Endothelial cell of umbilical vein (primary cell): ENCODE results near the gene UBR3. TPM values are rescaled to one million over a fixed set of nuclear protein-coding genes. Genes with fewer than 3 reads are reported as not detected.

Experiments
- BruUV-seq: library from RNA; stranded (reverse); fragments of 400-500 nt; replicated peaks from 2 replicates; lab custom pipeline; 2021; lab: Mats Ljungman, UMichigan
- CTCF ChIA-PET: fragments of 300-600, 350-600 bp; sonication (Branson Sonifier 250); formaldehyde crosslinking; loops from one replicate; lab custom pipeline; 2021; ENCODE audit warnings: antibody characterized with exemption, inconsistent platforms; lab: Charles Lee
- POLR2A ChIA-PET: fragments of 300-600, 350-600 bp; sonication (Branson Sonifier 250); formaldehyde crosslinking; loops from one replicate; lab custom pipeline; 2021; ENCODE audit warnings: antibody characterized with exemption, inconsistent platforms; lab: Charles Lee
- DNase-seq: peaks from one replicate; pipeline ENCODE4 v3.0.0-alpha.2; 2011; ENCODE audit warnings: low read depth, low spot score
- FAIRE-seq: peaks from 2 replicates; lab custom pipeline; 2011; peaks lifted over from hg19 to GRCh38; lab: Jason Lieb, UNC
- H2AFZ ChIP-seq: 2 replicates; pipeline ENCODE4 v1.6.0; 2012; ENCODE audit warnings: low read depth, low read length, control low read depth, inconsistent platforms
- H3K27ac ChIP-seq: 2 replicates; pipeline ENCODE4 v1.5.1; 2011; ENCODE audit warnings: low read depth, mild to moderate bottlenecking, control low read depth, low read length, moderate library complexity; ENCODE audit not compliant: insufficient read depth
- H3K27me3 ChIP-seq, 2 experiments: 2 replicates each; pipeline versions ENCODE4 v1.6.0 to v1.6.1; 2011; ENCODE audit warnings: low read length in 2 of 2, mixed read lengths in 1 of 2; ENCODE audit not compliant: control insufficient read depth in 2 of 2, insufficient read depth in 2 of 2
- H3K36me3 ChIP-seq, 2 experiments: 2 replicates in 1 of 2; 3 replicates in 1 of 2; pipeline ENCODE4 v1.5.1; 2011; ENCODE audit warnings: low read length in 2 of 2, mild to moderate bottlenecking in 1 of 2, moderate library complexity in 1 of 2; ENCODE audit not compliant: control insufficient read depth in 2 of 2, insufficient read depth in 2 of 2; ENCODE audit errors: extremely low read depth in 1 of 2
- H3K4me1 ChIP-seq: 3 replicates; pipeline ENCODE4 v1.5.1; 2011; ENCODE audit warnings: mild to moderate bottlenecking, low read length; ENCODE audit not compliant: control insufficient read depth, insufficient read depth; ENCODE audit errors: extremely low read depth
- H3K4me2 ChIP-seq: 2 replicates; pipeline ENCODE4 v1.6.1; 2011; ENCODE audit warnings: low read length, control low read depth, mixed read lengths; ENCODE audit not compliant: insufficient read depth
- H3K4me3 ChIP-seq, 3 experiments: fragments of 200-600 bp in 1 of 3; sonication (generic), shearing (Covaris generic) in 1 of 3; replicated peaks in 1 of 3; 2 replicates each; pipeline ENCODE4 v1.5.1; 2011 to 2016; ENCODE audit warnings: control low read depth in 3 of 3, low read length in 3 of 3, mild to moderate bottlenecking in 2 of 3, inconsistent platforms in 1 of 3, low read depth in 1 of 3, moderate library complexity in 1 of 3; ENCODE audit not compliant: insufficient read depth in 1 of 3
- H3K79me2 ChIP-seq: 2 replicates; pipeline ENCODE4 v1.6.0; 2012; ENCODE audit warnings: low read length, inconsistent platforms; ENCODE audit not compliant: control insufficient read depth, insufficient read depth
- H3K9ac ChIP-seq: replicated peaks from 2 replicates; pipeline ENCODE3; 2011; ENCODE audit warnings: low read length, control low read depth; ENCODE audit not compliant: insufficient read depth; ENCODE audit errors: extremely low read depth
- H3K9me1 ChIP-seq: replicated peaks from 3 replicates; pipeline ENCODE4 v1.6.0; 2011; ENCODE audit warnings: mild to moderate bottlenecking, low read length; ENCODE audit not compliant: control insufficient read depth, insufficient read depth; ENCODE audit errors: extremely low read depth
- H3K9me3 ChIP-seq: replicated peaks from 2 replicates; pipeline ENCODE4 v1.5.1; 2012; ENCODE audit warnings: low read length, inconsistent platforms; ENCODE audit not compliant: control insufficient read depth, insufficient read depth
- H4K20me1 ChIP-seq: replicated peaks from 2 replicates; pipeline ENCODE3; 2011; ENCODE audit warnings: mild to moderate bottlenecking, low read length; ENCODE audit not compliant: control insufficient read depth, insufficient read depth; ENCODE audit errors: extremely low read depth
- EZH2 ChIP-seq: IDR thresholded peaks from 2 replicates; pipeline ENCODE4 v1.6.1; 2012; ENCODE audit warnings: borderline replicate concordance, low read depth, mild to moderate bottlenecking, moderate library complexity, low read length, inconsistent platforms; ENCODE audit not compliant: severe bottlenecking
- FOS ChIP-seq: IDR thresholded peaks from 2 replicates; pipeline ENCODE4 v1.6.1; 2011; ENCODE audit warnings: mild to moderate bottlenecking, low read length, moderate library complexity, borderline replicate concordance; ENCODE audit not compliant: insufficient read depth
- GATA2 ChIP-seq: IDR thresholded peaks from 2 replicates; pipeline ENCODE4 v1.7.0; 2011; ENCODE audit warnings: low read depth, mild to moderate bottlenecking, moderate library complexity, mixed read lengths, low read length; ENCODE audit not compliant: insufficient read length, insufficient read depth
- JUN ChIP-seq: IDR thresholded peaks from 2 replicates; pipeline ENCODE4 v1.6.1; 2011; ENCODE audit warnings: borderline replicate concordance, low read depth; ENCODE audit not compliant: insufficient read length, insufficient read depth
- MYC ChIP-seq: IDR thresholded peaks from one replicate; pipeline ENCODE4 v1.6.1; 2011; ENCODE audit warnings: mild to moderate bottlenecking, low read depth, low read length
- POLR2A ChIP-seq: IDR thresholded peaks from 2 replicates; pipeline ENCODE4 v1.6.1; 2012; ENCODE audit warnings: low read depth, mild to moderate bottlenecking, control low read depth, low read length
- POLR2AphosphoS5 ChIP-seq: IDR thresholded peaks from 2 replicates; pipeline ENCODE4 v1.6.1; 2012; ENCODE audit warnings: low read depth, mild to moderate bottlenecking, control low read depth, low read length, moderate library complexity; ENCODE audit not compliant: insufficient read depth
- dilution Hi-C: fragments of 300-500 bp; cut with MboI; formaldehyde crosslinking; loops from one replicate; pipeline ENCODE4 v1.15.0; 2019; ENCODE audit warnings: low sequenced_read_pairs; ENCODE audit not compliant: extremely low pct_ligation_motif_present
- intact Hi-C: fragments of 100-400 bp; cut with micrococcal nuclease; formaldehyde crosslinking; loops from one replicate; pipeline ENCODE4 v1.10.0; 2022
- polyA plus RNA-seq, 4 experiments: library from polyadenylated mRNA; depleted of rRNA in 3 of 4; stranded (reverse) in 3 of 4; unstranded in 1 of 4; fragments of >200 nt; gene quantifications; 2 replicates each; pipeline versions ENCODE4 v1.2.1 to v1.2.3, GENCODE V29; 2011 to 2012; ENCODE audit warnings: missing spikeins in 1 of 4
- total RNA-seq: library from RNA; stranded (reverse); gene quantifications from 2 replicates; pipeline ENCODE4 v1.2.3, GENCODE V29; 2021
- TF ChIP-seq, protein P1 (sequence below): IDR thresholded peaks from 2 replicates; pipeline ENCODE4 v1.6.1; 2011; ENCODE audit not compliant: insufficient read depth, insufficient read length
- TF ChIP-seq, protein P2 (sequence below), 2 donors: IDR thresholded peaks; 1 replicate in 1 of 2; 2 replicates in 1 of 2; pipeline ENCODE4 v1.5.1; 2011; ENCODE audit warnings: low read length in 2 of 2, mild to moderate bottlenecking in 2 of 2, moderate library complexity in 2 of 2, control low read depth in 1 of 2, inconsistent platforms in 1 of 2, low read depth in 1 of 2; ENCODE audit not compliant: insufficient read depth in 1 of 2; ENCODE audit errors: extremely low read depth in 1 of 2

UBR3 gene
- total and polyA plus RNA-seq, 2 donors (not counting 3 experiments of a cell fraction or from before 2014, with no cell fraction given): 5.3 to 27.5 TPM

DNA sequence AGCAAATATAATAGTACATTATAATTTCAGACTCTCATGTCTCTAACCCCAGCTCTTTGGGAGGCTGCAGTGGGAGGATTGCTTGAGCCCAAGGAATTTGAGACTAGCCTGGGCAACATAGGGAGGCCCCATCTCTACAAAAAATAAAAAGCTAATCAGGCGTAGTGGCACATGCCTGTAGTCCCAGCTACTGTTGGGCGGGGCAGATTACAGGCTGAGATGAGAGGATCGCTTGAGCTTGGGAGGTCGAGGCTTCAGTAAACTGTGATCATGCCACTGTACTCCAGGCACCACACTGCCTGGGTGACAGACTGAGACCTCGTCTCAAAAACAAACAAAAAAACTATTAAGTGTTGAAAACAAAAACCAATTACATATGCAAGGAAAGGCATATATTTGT lies 227.7 kb downstream of the UBR3 start:
- intact Hi-C loops (no loop called here), dilution Hi-C loops (no loop called here)
- Histone ChIP-seq H3K27me3 (no peaks in the 10 kb centered on the region), H3K9me3 (no peaks in the 10 kb centered on the region), H3K27ac (no peak overlapping the region), H3K9ac (no peak overlapping the region), H2AFZ (no peak overlapping the region), H3K4me2 (no peak overlapping the region), H3K4me3 (no peak overlapping the region), H3K36me3 (no peaks in the 10 kb centered on the region), H3K9me1 (no peaks in the 10 kb centered on the region), H3K4me1 (peaks cover 13% of the 10 kb centered on the region), H4K20me1 (no peaks in the 10 kb centered on the region), H3K79me2 (no peaks in the 10 kb centered on the region)
- DNase-seq: no peak
- FAIRE-seq: no peak
- TF ChIP-seq EZH2 (no peak), GATA2 (no peak), JUN (no peak), POLR2AphosphoS5 (no peak), MYC (no peak), POLR2A (no peak), FOS (no peak)
- TF ChIP-seq, protein P1, sequence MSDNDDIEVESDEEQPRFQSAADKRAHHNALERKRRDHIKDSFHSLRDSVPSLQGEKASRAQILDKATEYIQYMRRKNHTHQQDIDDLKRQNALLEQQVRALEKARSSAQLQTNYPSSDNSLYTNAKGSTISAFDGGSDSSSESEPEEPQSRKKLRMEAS: no peak
- TF ChIP-seq, protein P2, sequence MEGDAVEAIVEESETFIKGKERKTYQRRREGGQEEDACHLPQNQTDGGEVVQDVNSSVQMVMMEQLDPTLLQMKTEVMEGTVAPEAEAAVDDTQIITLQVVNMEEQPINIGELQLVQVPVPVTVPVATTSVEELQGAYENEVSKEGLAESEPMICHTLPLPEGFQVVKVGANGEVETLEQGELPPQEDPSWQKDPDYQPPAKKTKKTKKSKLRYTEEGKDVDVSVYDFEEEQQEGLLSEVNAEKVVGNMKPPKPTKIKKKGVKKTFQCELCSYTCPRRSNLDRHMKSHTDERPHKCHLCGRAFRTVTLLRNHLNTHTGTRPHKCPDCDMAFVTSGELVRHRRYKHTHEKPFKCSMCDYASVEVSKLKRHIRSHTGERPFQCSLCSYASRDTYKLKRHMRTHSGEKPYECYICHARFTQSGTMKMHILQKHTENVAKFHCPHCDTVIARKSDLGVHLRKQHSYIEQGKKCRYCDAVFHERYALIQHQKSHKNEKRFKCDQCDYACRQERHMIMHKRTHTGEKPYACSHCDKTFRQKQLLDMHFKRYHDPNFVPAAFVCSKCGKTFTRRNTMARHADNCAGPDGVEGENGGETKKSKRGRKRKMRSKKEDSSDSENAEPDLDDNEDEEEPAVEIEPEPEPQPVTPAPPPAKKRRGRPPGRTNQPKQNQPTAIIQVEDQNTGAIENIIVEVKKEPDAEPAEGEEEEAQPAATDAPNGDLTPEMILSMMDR (IDR thresholded peaks at IDR 0.05; ENCODE audit: extremely low read depth in 1 of 2, insufficient read depth in 1 of 2, low read depth in 1 of 2, low read length in 2 of 2): no peak
- CTCF ChIA-PET: interaction anchor here (1.1 kb wide), 1 partner anchor 11 kb away, joined by 4 read pairs; no protein-coding TSS in a partner anchor
- POLR2A ChIA-PET: no interaction called here
- BruUV-seq: no TSS peak
